Measurements from ENCODE around the gene PPP1R15A. TPM values are rescaled to one million over a fixed set of nuclear protein-coding genes. Genes with fewer than 3 reads are reported as not detected.

PPP1R15A gene
- 194 and 385 TPM in 2 replicates for total RNA-seq

GRCh38 chr19:48872182-48872883 lies at the start of gene PPP1R15A:
Gene PPP1R15A (plus strand): TSS chr19:48872421. CDS start chr19:48873234, 813 bp downstream.

GRCh38 chr19:48836089-48837017 lies 35.9 kb upstream of the PPP1R15A start, which contains the start of gene HSD17B14:
Gene HSD17B14 (minus strand): TSS chr19:48836491. CDS start chr19:48836411, 80 bp downstream.

GRCh38 chr19:48868114-48868886 lies 3.9 kb upstream of the PPP1R15A start, which contains the start of gene PLEKHA4:
Gene PLEKHA4 (minus strand): TSS chr19:48868617. CDS start chr19:48867620, 997 bp downstream.

GRCh38 chr19:48899781-48900476 lies 27.7 kb downstream of the PPP1R15A start, which contains the start of gene NUCB1:
Gene NUCB1 (plus strand): TSS chr19:48900312. CDS start chr19:48900797, 485 bp downstream.

Other genes with a start within 250 kb of the PPP1R15A start
- 5.5 and 12.2 TPM in 2 replicates for gene DBP, start 235.0 kb upstream of the PPP1R15A start, total RNA-seq
- 2.4 and 4.8 TPM in 2 replicates for gene CA11, start 226.2 kb upstream of the PPP1R15A start, total RNA-seq
- 0.14 TPM in 1 of 2 replicates, not detected in the other for gene NTN5, start 199.4 kb upstream of the PPP1R15A start, total RNA-seq
- 5.1 and 46.3 TPM in 2 replicates for gene FUT2, start 176.4 kb upstream of the PPP1R15A start, total RNA-seq
- gene MAMSTR, start 152.7 kb upstream of the PPP1R15A start, total RNA-seq = 0.34 and 0.57 TPM in 2 replicates
- 0.71 and 1.4 TPM in 2 replicates for gene RASIP1, start 131.8 kb upstream of the PPP1R15A start, total RNA-seq
- 0.36 and 0.68 TPM in 2 replicates for gene IZUMO1, start 125.5 kb upstream of the PPP1R15A start, total RNA-seq
- gene FUT1, start 119.8 kb upstream of the PPP1R15A start, total RNA-seq = 16.3 and 30.4 TPM in 2 replicates
- 0.21 and 0.34 TPM in 2 replicates for gene FGF21, start 116.9 kb upstream of the PPP1R15A start, total RNA-seq
- 21.9 and 27.1 TPM in 2 replicates for gene BCAT2, start 61.4 kb upstream of the PPP1R15A start, total RNA-seq
- 2.9 and 5.1 TPM in 2 replicates for gene HSD17B14, start 35.9 kb upstream of the PPP1R15A start, total RNA-seq
- 1.0 and 4.2 TPM in 2 replicates for gene PLEKHA4, start 3.8 kb upstream of the PPP1R15A start, total RNA-seq
- 0.34 TPM in 1 of 2 replicates, not detected in the other for gene TULP2, start 26.3 kb downstream of the PPP1R15A start, total RNA-seq
- 98.8 and 207 TPM in 2 replicates for gene NUCB1, start 27.9 kb downstream of the PPP1R15A start, total RNA-seq
- gene DHDH, start 61.3 kb downstream of the PPP1R15A start, total RNA-seq = 1.6 and 14.7 TPM in 2 replicates
- 55.3 and 64.6 TPM in 2 replicates for gene BAX, start 82.5 kb downstream of the PPP1R15A start, total RNA-seq
- 3,338 and 4,738 TPM in 2 replicates for gene FTL, start 92.9 kb downstream of the PPP1R15A start, total RNA-seq
- gene GYS1, start 120.9 kb downstream of the PPP1R15A start, total RNA-seq = 27.7 and 52.4 TPM in 2 replicates
- 140 and 155 TPM in 2 replicates for gene RUVBL2, start 121.5 kb downstream of the PPP1R15A start, total RNA-seq
- 0.21 and 0.34 TPM in 2 replicates for gene LHB, start 144.7 kb downstream of the PPP1R15A start, total RNA-seq
- not detected in 2 replicates for gene CGB3, start 151.9 kb downstream of the PPP1R15A start, total RNA-seq
- gene CGB2, start 159.5 kb downstream of the PPP1R15A start, total RNA-seq = not detected in 2 replicates
- gene CGB1, start 164.5 kb downstream of the PPP1R15A start, total RNA-seq = not detected in 2 replicates
- gene CGB5, start 171.4 kb downstream of the PPP1R15A start, total RNA-seq = not detected in 2 replicates
- not detected in 2 replicates for gene CGB8, start 176.7 kb downstream of the PPP1R15A start, total RNA-seq
- 1.4 and 2.3 TPM in 2 replicates for gene CGB7, start 185.3 kb downstream of the PPP1R15A start, total RNA-seq
- gene NTF4, start 192.4 kb downstream of the PPP1R15A start, total RNA-seq = 4.9 and 5.5 TPM in 2 replicates
- gene KCNA7, start 200.3 kb downstream of the PPP1R15A start, total RNA-seq = under 0.01 TPM in 2 replicates
- 67.0 and 139 TPM in 2 replicates for gene SNRNP70, start 213.0 kb downstream of the PPP1R15A start, total RNA-seq
- gene LIN7B, start 241.9 kb downstream of the PPP1R15A start, total RNA-seq = 3.6 and 5.1 TPM in 2 replicates
- 1.7 and 2.7 TPM in 2 replicates for gene C19orf73, start 246.7 kb downstream of the PPP1R15A start, total RNA-seq
- gene PPFIA3, start 247.1 kb downstream of the PPP1R15A start, total RNA-seq = 2.5 and 3.8 TPM in 2 replicates

All from nasal cavity respiratory epithelium epithelial cell of viscerocranial mucosa (primary cell).